AG04449 (cell line): Measurements from ENCODE around the gene HOXA10.

Source experiments
- CTCF ChIA-PET: fragments of 350-600 bp; formaldehyde crosslinking; extraction: SDS; loops from one replicate; lab custom pipeline; 2021; ENCODE audit warnings: antibody characterized with exemption; lab: Yijun Ruan, JAX
- POLR2A ChIA-PET: fragments of 400-600, 350-600 bp; formaldehyde crosslinking; extraction: SDS; loops from one replicate; lab custom pipeline; 2020; ENCODE audit warnings: antibody characterized with exemption, inconsistent platforms; lab: Yijun Ruan, JAX
- DNase-seq: peaks from one replicate; pipeline ENCODE4 v3.0.0-alpha.2; 2010; ENCODE audit warnings: low read depth, low spot score
- H3K4me3 ChIP-seq: 2 replicates; pipeline ENCODE4 v1.5.1; 2011; ENCODE audit warnings: low read depth, mild to moderate bottlenecking, control low read depth, low read length
- TF ChIP-seq, protein P1 (sequence below): IDR thresholded peaks from one replicate; pipeline ENCODE4 v1.5.1; 2011; ENCODE audit warnings: mild to moderate bottlenecking, moderate library complexity, low read length, control low read depth, inconsistent platforms; ENCODE audit not compliant: insufficient read depth; ENCODE audit errors: missing control alignments

The HOXA10 gene

GRCh38 chr7:27128034-27128433, 46.1 kb downstream of the HOXA10 start:
- TF ChIP-seq, protein P1, sequence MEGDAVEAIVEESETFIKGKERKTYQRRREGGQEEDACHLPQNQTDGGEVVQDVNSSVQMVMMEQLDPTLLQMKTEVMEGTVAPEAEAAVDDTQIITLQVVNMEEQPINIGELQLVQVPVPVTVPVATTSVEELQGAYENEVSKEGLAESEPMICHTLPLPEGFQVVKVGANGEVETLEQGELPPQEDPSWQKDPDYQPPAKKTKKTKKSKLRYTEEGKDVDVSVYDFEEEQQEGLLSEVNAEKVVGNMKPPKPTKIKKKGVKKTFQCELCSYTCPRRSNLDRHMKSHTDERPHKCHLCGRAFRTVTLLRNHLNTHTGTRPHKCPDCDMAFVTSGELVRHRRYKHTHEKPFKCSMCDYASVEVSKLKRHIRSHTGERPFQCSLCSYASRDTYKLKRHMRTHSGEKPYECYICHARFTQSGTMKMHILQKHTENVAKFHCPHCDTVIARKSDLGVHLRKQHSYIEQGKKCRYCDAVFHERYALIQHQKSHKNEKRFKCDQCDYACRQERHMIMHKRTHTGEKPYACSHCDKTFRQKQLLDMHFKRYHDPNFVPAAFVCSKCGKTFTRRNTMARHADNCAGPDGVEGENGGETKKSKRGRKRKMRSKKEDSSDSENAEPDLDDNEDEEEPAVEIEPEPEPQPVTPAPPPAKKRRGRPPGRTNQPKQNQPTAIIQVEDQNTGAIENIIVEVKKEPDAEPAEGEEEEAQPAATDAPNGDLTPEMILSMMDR = no peak
- DNase-seq = no peak
- POLR2A ChIA-PET = no interaction called here
- H3K4me3 ChIP-seq = no peak overlapping the region
- CTCF ChIA-PET = interaction anchor here (0.5 to 1.2 kb wide), 4 partner anchors 16 to 34 kb away, joined by 3 to 4 read pairs (median 3); no protein-coding TSS in a partner anchor

- no peak overlapping the region for H3K4me3 ChIP-seq
- TF ChIP-seq, protein P1 = no peak
- ChIA-PET POLR2A (no interaction called here), CTCF (interaction anchor here (1.1 to 1.7 kb wide), 2 partner anchors 12 to 273 kb away, joined by 3 read pairs; no protein-coding TSS in a partner anchor)
- no peak for DNase-seq
Measured at GRCh38 chr7:27126596-27127327, 47.4 kb downstream of the HOXA10 start.

GRCh38 chr7:27125986-27126394, 48.1 kb downstream of the HOXA10 start:
- TF ChIP-seq, protein P1 = no peak
- POLR2A ChIA-PET = no interaction called here
- DNase-seq = no peak
- H3K4me3 ChIP-seq = no peak overlapping the region
- CTCF ChIA-PET = interaction anchor here (1.1 to 1.7 kb wide), 2 partner anchors 11 to 272 kb away, joined by 3 read pairs; no protein-coding TSS in a partner anchor

- TF ChIP-seq, protein P1 = no peak
- CTCF ChIA-PET = interaction anchor here (1.0 kb wide), 1 partner anchor 9 kb away, joined by 3 read pairs; no protein-coding TSS in a partner anchor
- DNase-seq = no peak
- H3K4me3 ChIP-seq = no peak overlapping the region
- POLR2A ChIA-PET = interaction anchor here (1.0 kb wide), 1 partner anchor 28 kb away, joined by 3 read pairs; no protein-coding TSS in a partner anchor
Measured at GRCh38 chr7:27124902-27125689, 49.0 kb downstream of the HOXA10 start.

DNA sequence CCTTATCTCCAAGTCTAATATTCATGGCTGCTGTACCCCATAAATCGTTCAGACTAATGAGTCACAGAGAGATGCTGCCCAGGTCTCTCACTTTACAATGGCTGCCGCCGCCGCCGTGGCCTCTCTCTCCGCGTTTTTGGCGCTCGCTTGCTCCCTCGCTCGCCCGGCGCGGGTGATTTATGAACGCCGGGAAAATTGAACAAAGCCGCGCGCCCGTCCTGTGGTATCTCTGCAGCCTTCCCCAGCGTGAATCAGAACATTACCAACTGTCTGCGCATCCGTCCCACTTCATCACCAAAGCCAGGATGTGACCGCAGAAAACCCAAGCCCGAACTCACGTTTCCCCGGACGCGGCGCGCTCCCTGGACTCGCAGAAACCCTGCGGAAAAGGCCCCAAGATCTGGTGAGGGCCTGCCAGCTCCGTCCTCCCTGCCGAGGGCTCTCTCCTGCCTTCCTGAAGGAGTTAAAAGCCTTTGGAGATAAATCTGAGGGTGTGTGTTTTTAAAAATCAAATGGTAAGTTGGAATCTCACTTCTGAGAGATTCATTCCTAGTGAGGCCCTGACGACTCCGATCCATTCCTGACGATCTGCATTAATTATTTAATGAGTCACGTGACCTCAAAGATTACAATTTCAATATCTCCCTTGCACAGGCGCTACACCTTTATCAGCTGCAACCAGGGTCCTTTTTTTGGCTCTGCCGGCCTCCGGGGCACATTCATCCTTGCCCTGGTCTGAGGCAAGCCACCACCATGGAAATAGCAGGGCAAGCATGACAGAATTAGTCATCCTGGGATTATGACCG, 49.8 kb downstream of the HOXA10 start:
- no peak overlapping the region for H3K4me3 ChIP-seq

More for the DNA sequence above, 49.8 kb downstream of the HOXA10 start:
- no peak for DNase-seq
- TF ChIP-seq, protein P1 = no peak
- ChIA-PET POLR2A (interaction anchor here (0.6 to 1.0 kb wide), 2 partner anchors 13 to 27 kb away, joined by 3 read pairs; no protein-coding TSS in a partner anchor), CTCF (interaction anchor here (1.0 kb wide), 1 partner anchor 8 kb away, joined by 3 read pairs; no protein-coding TSS in a partner anchor)
